ENCODE results near the gene KCNMB1.

- TF ChIP-seq CTCF (IDR thresholded peaks at IDR 0.05), result no peak
- TF ChIP-seq ZFX (IDR thresholded peaks at IDR 0.05; ENCODE audit: borderline replicate concordance), result no peak
Observed at GRCh38 chr5:170383227-170383626, 5.9 kb downstream of the KCNMB1 start.
